HTERT RPE-1 (cell line): ENCODE results near the gene LHX4.

Source experiments
- in situ Hi-C: fragments of 300-500 bp; cut with MboI; formaldehyde crosslinking; loops from 4 replicates; pipeline ENCODE4 v1.14.3; 2020; ENCODE audit warnings: low sequenced_read_pairs

The LHX4 gene

GRCh38 chr1:180229483-180230415 lies at the start of gene LHX4:
Gene LHX4, plus strand, starts transcription at chr1:180230264. Its CDS starts 266 bp downstream, at chr1:180230530.
- in situ Hi-C loops = no loop called here

GRCh38 chr1:180181048-180181447 lies 49.0 kb upstream of the LHX4 start:
- in situ Hi-C loops = no loop called here

GRCh38 chr1:180181996-180182642 lies 47.9 kb upstream of the LHX4 start:
- in situ Hi-C loops = no loop called here

GRCh38 chr1:180182643-180183311 lies 47.3 kb upstream of the LHX4 start:
- in situ Hi-C loops = no loop called here

- in situ Hi-C loops = no loop called here
These were observed 46.6 kb upstream of the LHX4 start for GRCh38 chr1:180183426-180183825.

- in situ Hi-C loops = no loop called here
These were observed 46.0 kb upstream of the LHX4 start for GRCh38 chr1:180184041-180184440.

- in situ Hi-C loops = no loop called here
These were observed 44.8 kb upstream of the LHX4 start for GRCh38 chr1:180185281-180185680.

- in situ Hi-C loops = no loop called here
These were observed 44.0 kb upstream of the LHX4 start for GRCh38 chr1:180185971-180186645.

GRCh38 chr1:180186831-180187230 lies 43.2 kb upstream of the LHX4 start:
- in situ Hi-C loops = no loop called here

- in situ Hi-C loops = no loop called here
These were observed 42.4 kb upstream of the LHX4 start for GRCh38 chr1:180187626-180188025.

- in situ Hi-C loops = no loop called here
These were observed 42.0 kb upstream of the LHX4 start for GRCh38 chr1:180188091-180188506.

GRCh38 chr1:180188684-180189175 lies 41.3 kb upstream of the LHX4 start:
- in situ Hi-C loops = no loop called here

- in situ Hi-C loops = no loop called here
These were observed 40.0 kb upstream of the LHX4 start for GRCh38 chr1:180190091-180190490.

GRCh38 chr1:180192172-180192571 lies 37.9 kb upstream of the LHX4 start:
- in situ Hi-C loops = no loop called here

GRCh38 chr1:180193141-180194047 lies 36.7 kb upstream of the LHX4 start:
- in situ Hi-C loops = no loop called here

GRCh38 chr1:180194048-180194425 lies 36.0 kb upstream of the LHX4 start:
- in situ Hi-C loops = no loop called here

GRCh38 chr1:180194546-180195207 lies 35.4 kb upstream of the LHX4 start:
- in situ Hi-C loops = no loop called here

- in situ Hi-C loops = no loop called here
These were observed 34.7 kb upstream of the LHX4 start for GRCh38 chr1:180195401-180195800.

GRCh38 chr1:180195916-180196315 lies 34.1 kb upstream of the LHX4 start:
- in situ Hi-C loops = no loop called here
